H9 (cell line): Measurements from ENCODE around the gene TSPAN18. TPM values are rescaled to one million over a fixed set of nuclear protein-coding genes. Genes with fewer than 3 reads are reported as not detected.

Experiments used
- DNase-seq: peaks from one replicate; pipeline ENCODE4 v3.0.0-alpha.2; 2017
- H2AFZ ChIP-seq: one replicate; pipeline ENCODE4 v1.6.1; 2013; ENCODE audit warnings: mild to moderate bottlenecking, low read length, control low read depth, moderate library complexity
- H2AK5ac ChIP-seq: 2 replicates; pipeline ENCODE4 v1.6.1; 2013; ENCODE audit warnings: low read length, control low read depth, mixed read lengths; ENCODE audit not compliant: insufficient read length
- H2BK120ac ChIP-seq: one replicate; pipeline ENCODE4 v1.6.1; 2013; ENCODE audit warnings: low read depth, mild to moderate bottlenecking, low read length, control low read depth, inconsistent platforms; ENCODE audit not compliant: poor library complexity, severe bottlenecking
- H2BK12ac ChIP-seq: 2 replicates; pipeline ENCODE4 v1.6.1; 2013; ENCODE audit warnings: low read length, control low read depth, mixed read lengths, low read depth; ENCODE audit not compliant: insufficient read length
- H2BK15ac ChIP-seq: 2 replicates; pipeline ENCODE4 v1.6.1; 2013; ENCODE audit warnings: low read depth, low read length, control low read depth
- H2BK20ac ChIP-seq: one replicate; pipeline ENCODE4 v1.6.1; 2013; ENCODE audit warnings: low read depth, mild to moderate bottlenecking, low read length, control low read depth, inconsistent platforms; ENCODE audit not compliant: poor library complexity, severe bottlenecking
- H2BK5ac ChIP-seq: 2 replicates; pipeline ENCODE4 v1.6.1; 2013; ENCODE audit warnings: low read length, control low read depth, mixed read lengths; ENCODE audit not compliant: insufficient read length
- H3K14ac ChIP-seq: 2 replicates; pipeline ENCODE4 v1.6.1; 2013; ENCODE audit warnings: low read length, control low read depth; ENCODE audit not compliant: insufficient read depth
- H3K18ac ChIP-seq: 2 replicates; pipeline ENCODE4 v1.6.1; 2013; ENCODE audit warnings: low read depth, mild to moderate bottlenecking, mixed read lengths, low read length, control low read depth; ENCODE audit not compliant: insufficient read length
- H3K23ac ChIP-seq: 2 replicates; pipeline ENCODE4 v1.6.1; 2013; ENCODE audit warnings: low read length, control low read depth, mixed read lengths, low read depth; ENCODE audit not compliant: insufficient read length
- H3K23me2 ChIP-seq: 2 replicates; pipeline ENCODE4 v1.6.1; 2013; ENCODE audit warnings: low read depth, mild to moderate bottlenecking, mixed read lengths, low read length, control low read depth; ENCODE audit not compliant: insufficient read length, poor library complexity, severe bottlenecking
- H3K27ac ChIP-seq: 2 replicates; pipeline ENCODE4 v1.5.1; 2013; ENCODE audit warnings: low read length, control low read depth, mixed read lengths, low read depth; ENCODE audit not compliant: insufficient read length
- H3K27me3 ChIP-seq: 2 replicates; pipeline ENCODE4 v1.6.1; 2013; ENCODE audit warnings: low read length, control low read depth, inconsistent platforms; ENCODE audit not compliant: insufficient read depth
- H3K4ac ChIP-seq: 2 replicates; pipeline ENCODE4 v1.6.1; 2013; ENCODE audit warnings: low read depth, mild to moderate bottlenecking, control low read depth, inconsistent platforms, low read length, moderate library complexity
- H3K4me1 ChIP-seq: 2 replicates; pipeline ENCODE4 v1.6.1; 2013; ENCODE audit warnings: low read length, control low read depth, inconsistent platforms; ENCODE audit not compliant: insufficient read depth
- H3K4me2 ChIP-seq: 2 replicates; pipeline ENCODE4 v1.6.1; 2013; ENCODE audit warnings: low read length, control low read depth, mixed read lengths; ENCODE audit not compliant: insufficient read length, insufficient read depth
- H3K56ac ChIP-seq: 2 replicates; pipeline ENCODE4 v1.6.1; 2013; ENCODE audit warnings: low read depth, mild to moderate bottlenecking, mixed read lengths, low read length, control low read depth; ENCODE audit not compliant: insufficient read length
- H3K79me1 ChIP-seq: 2 replicates; pipeline ENCODE4 v1.6.1; 2013; ENCODE audit warnings: low read depth, mild to moderate bottlenecking, moderate library complexity, low read length, control low read depth, inconsistent platforms; ENCODE audit not compliant: insufficient read depth, poor library complexity, severe bottlenecking
- H3K79me2 ChIP-seq: 2 replicates; pipeline ENCODE4 v1.6.1; 2013; ENCODE audit warnings: low read length, control low read depth, inconsistent platforms; ENCODE audit not compliant: insufficient read depth
- H3K9ac ChIP-seq: 2 replicates; pipeline ENCODE4 v1.6.1; 2013; ENCODE audit warnings: low read length, control low read depth, mixed read lengths; ENCODE audit not compliant: insufficient read length; ENCODE audit errors: extremely low read depth
- H3K9me3 ChIP-seq: one replicate; pipeline ENCODE4 v1.6.1; 2013; ENCODE audit warnings: low read depth, low read length, inconsistent platforms; ENCODE audit not compliant: control insufficient read depth
- H3T11ph ChIP-seq: one replicate; pipeline ENCODE4 v1.6.1; 2013; ENCODE audit warnings: mild to moderate bottlenecking, low read length, control low read depth, inconsistent platforms
- H4K20me1 ChIP-seq: one replicate; pipeline ENCODE4 v1.6.1; 2013; ENCODE audit not compliant: control insufficient read depth, insufficient read length, insufficient read depth
- H4K5ac ChIP-seq: 2 replicates; pipeline ENCODE4 v1.6.1; 2013; ENCODE audit warnings: low read depth, mild to moderate bottlenecking, mixed read lengths, low read length, control low read depth; ENCODE audit not compliant: insufficient read length
- H4K8ac ChIP-seq: replicated peaks from 2 replicates; pipeline ENCODE4 v1.6.1; 2013; ENCODE audit warnings: low read length, control low read depth, mixed read lengths, low read depth; ENCODE audit not compliant: insufficient read length
- H4K91ac ChIP-seq: 2 replicates; pipeline ENCODE4 v1.6.1; 2013; ENCODE audit warnings: low read depth, mild to moderate bottlenecking, moderate library complexity, mixed read lengths, low read length, control low read depth; ENCODE audit not compliant: insufficient read length
- H3K27ac Mint-ChIP-seq, 3 experiments: 2 replicates in 2 of 3; 3 replicates in 1 of 3; pipeline ENCODE4 v1.8.0; 2020 to 2021; ENCODE audit warnings: mixed read lengths in 3 of 3, mild to moderate bottlenecking in 1 of 3, moderate library complexity in 1 of 3
- H3K27me3 Mint-ChIP-seq: 2 replicates; pipeline ENCODE4 v1.8.0; 2021; ENCODE audit warnings: low read depth, mild to moderate bottlenecking, moderate library complexity, mixed read lengths
- H3K36me3 Mint-ChIP-seq, 3 experiments: 2 replicates in 2 of 3; 3 replicates in 1 of 3; pipeline ENCODE4 v1.8.0; 2020 to 2021; ENCODE audit warnings: low read depth in 3 of 3, mixed read lengths in 3 of 3; ENCODE audit not compliant: insufficient read depth in 1 of 3
- H3K4me1 Mint-ChIP-seq, 2 experiments: 2 replicates each; pipeline ENCODE4 v1.8.0; 2020; ENCODE audit warnings: mixed read lengths in 2 of 2
- H3K4me3 Mint-ChIP-seq, 2 experiments: 2 replicates in 1 of 2; 3 replicates in 1 of 2; pipeline ENCODE4 v1.8.0; 2020 to 2021; ENCODE audit warnings: mild to moderate bottlenecking in 2 of 2, mixed read lengths in 2 of 2, moderate library complexity in 1 of 2
- H3K9me3 Mint-ChIP-seq, 2 experiments: 2 replicates in 1 of 2; 3 replicates in 1 of 2; pipeline ENCODE4 v1.8.0; 2020; ENCODE audit warnings: mild to moderate bottlenecking in 2 of 2, mixed read lengths in 2 of 2, moderate library complexity in 1 of 2
- WGBS: extraction: QIAGEN DNeasy Blood & Tissue Kit; methylation state at CpG from one replicate; pipeline ENCODE4 v1.1.7; 2013; ENCODE audit warnings: missing lambda C conversion rate, low lambda C conversion rate, mixed read lengths; ENCODE audit not compliant: insufficient read length; ENCODE audit errors: extremely low coverage; 5-methylcytosine and 5-hydroxymethylcytosine counted together
- total RNA-seq: library from RNA; stranded (reverse); gene quantifications from 2 replicates; pipeline ENCODE4 v1.2.1, GENCODE V29; 2021
- TF ChIP-seq, protein P1 (sequence below): fragments of 200-600 bp; sonication (generic); conservative IDR thresholded peaks from 3 replicates; pipeline ENCODE4 v1.8.0; 2021; ENCODE audit warnings: antibody characterized with exemption, mild to moderate bottlenecking

TSPAN18 gene
- total RNA-seq, 1 experiment from 2014 or later, result 25.3 TPM

- H3K27me3 Mint-ChIP-seq, result peaks cover 8% of the 10 kb centered on the region
Measured at GRCh38 chr11:44837661-44838060, 110.9 kb downstream of the TSPAN18 start.

More at GRCh38 chr11:44837661-44838060, 110.9 kb downstream of the TSPAN18 start:
- no peaks in the 10 kb centered on the region for H3K23me2 ChIP-seq
- H3T11ph ChIP-seq, result no peak overlapping the region
- H3K4me1 ChIP-seq, result peaks cover 18% of the 10 kb centered on the region; the same call in 1 of the 2 replicates
- TF ChIP-seq, protein P1, sequence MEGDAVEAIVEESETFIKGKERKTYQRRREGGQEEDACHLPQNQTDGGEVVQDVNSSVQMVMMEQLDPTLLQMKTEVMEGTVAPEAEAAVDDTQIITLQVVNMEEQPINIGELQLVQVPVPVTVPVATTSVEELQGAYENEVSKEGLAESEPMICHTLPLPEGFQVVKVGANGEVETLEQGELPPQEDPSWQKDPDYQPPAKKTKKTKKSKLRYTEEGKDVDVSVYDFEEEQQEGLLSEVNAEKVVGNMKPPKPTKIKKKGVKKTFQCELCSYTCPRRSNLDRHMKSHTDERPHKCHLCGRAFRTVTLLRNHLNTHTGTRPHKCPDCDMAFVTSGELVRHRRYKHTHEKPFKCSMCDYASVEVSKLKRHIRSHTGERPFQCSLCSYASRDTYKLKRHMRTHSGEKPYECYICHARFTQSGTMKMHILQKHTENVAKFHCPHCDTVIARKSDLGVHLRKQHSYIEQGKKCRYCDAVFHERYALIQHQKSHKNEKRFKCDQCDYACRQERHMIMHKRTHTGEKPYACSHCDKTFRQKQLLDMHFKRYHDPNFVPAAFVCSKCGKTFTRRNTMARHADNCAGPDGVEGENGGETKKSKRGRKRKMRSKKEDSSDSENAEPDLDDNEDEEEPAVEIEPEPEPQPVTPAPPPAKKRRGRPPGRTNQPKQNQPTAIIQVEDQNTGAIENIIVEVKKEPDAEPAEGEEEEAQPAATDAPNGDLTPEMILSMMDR, result no peak
- no peak overlapping the region for H2BK20ac ChIP-seq
- H3K27me3 ChIP-seq, result no peaks in the 10 kb centered on the region
- no CpG with 5 or more reads among the region's 1 CpG for WGBS
- no peaks in the 10 kb centered on the region for H3K79me1 ChIP-seq
- H3K23ac ChIP-seq, result no peak overlapping the region
- no peak overlapping the region for H3K27ac ChIP-seq
- no peaks in the 10 kb centered on the region for H4K20me1 ChIP-seq
- no peaks in the 10 kb centered on the region for H3K9me3 ChIP-seq
- H2BK120ac ChIP-seq, result no peak overlapping the region
- H4K8ac ChIP-seq, result no peak overlapping the region
- no peak overlapping the region for H3K18ac ChIP-seq
- no peak overlapping the region for H3K14ac ChIP-seq
- H3K4ac ChIP-seq, result no peak overlapping the region
- peaks cover 8 to 11% of the 10 kb centered on the region in 2 experiments for H3K9me3 Mint-ChIP-seq
- no peak overlapping the region for H4K5ac ChIP-seq
- H2BK12ac ChIP-seq, result no peak overlapping the region
- no peaks in the 10 kb centered on the region for H3K79me2 ChIP-seq
- no peak overlapping the region for H2BK15ac ChIP-seq
- H3K56ac ChIP-seq, result no peak overlapping the region
- no peak overlapping the region for H3K4me2 ChIP-seq
- no peak overlapping the region for H4K91ac ChIP-seq
- peaks cover 72 to 76% of the 10 kb centered on the region in 2 experiments for H3K4me1 Mint-ChIP-seq
- H2AK5ac ChIP-seq, result no peak overlapping the region
- no peak overlapping the region for H2BK5ac ChIP-seq
- no peak overlapping the region for H2AFZ ChIP-seq
- H3K36me3 Mint-ChIP-seq, result peaks cover 0 to 16% (median 6%) of the 10 kb centered on the region in 3 experiments; a peak in 4 of 7 replicates
- no peak overlapping the region for H3K4me3 Mint-ChIP-seq
- no peak overlapping the region for H3K9ac ChIP-seq
- no peak for DNase-seq
- no peak overlapping the region for H3K27ac Mint-ChIP-seq
